ENCODE results near the gene GJB1.

Gene GJB1

DNA sequence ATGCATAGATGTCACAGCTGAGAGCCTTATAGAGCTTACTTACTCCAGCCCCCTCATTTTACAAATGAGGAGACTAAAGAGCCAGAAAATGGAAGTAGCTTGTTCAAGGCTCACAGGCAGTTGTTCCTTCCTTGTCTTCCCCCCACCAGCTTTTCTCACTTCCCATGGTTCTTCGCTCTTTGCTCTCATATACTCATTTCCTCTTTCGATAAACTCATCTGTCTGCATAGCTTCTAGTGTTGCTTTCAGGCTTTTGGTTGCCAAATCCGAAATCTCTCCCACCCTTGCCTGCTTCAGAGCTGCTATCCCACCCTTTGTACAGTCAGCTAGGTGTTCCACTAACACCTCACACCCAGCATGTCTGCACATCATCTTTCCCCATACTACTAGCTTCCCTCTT, 25.0 kb upstream of the GJB1 start:
- Mint-ChIP-seq H3K27ac (peak overlapping the region; percentile 83), H3K4me1 (peaks cover 19% of the 10 kb centered on the region), H3K9me3 (no peaks in the 10 kb centered on the region), H3K36me3 (peaks cover 6% of the 10 kb centered on the region), H3K4me3 (peak overlapping the region; percentile 89), H3K27me3 (no peaks in the 10 kb centered on the region)
- peak; percentile 90 for ATAC-seq

DNA sequence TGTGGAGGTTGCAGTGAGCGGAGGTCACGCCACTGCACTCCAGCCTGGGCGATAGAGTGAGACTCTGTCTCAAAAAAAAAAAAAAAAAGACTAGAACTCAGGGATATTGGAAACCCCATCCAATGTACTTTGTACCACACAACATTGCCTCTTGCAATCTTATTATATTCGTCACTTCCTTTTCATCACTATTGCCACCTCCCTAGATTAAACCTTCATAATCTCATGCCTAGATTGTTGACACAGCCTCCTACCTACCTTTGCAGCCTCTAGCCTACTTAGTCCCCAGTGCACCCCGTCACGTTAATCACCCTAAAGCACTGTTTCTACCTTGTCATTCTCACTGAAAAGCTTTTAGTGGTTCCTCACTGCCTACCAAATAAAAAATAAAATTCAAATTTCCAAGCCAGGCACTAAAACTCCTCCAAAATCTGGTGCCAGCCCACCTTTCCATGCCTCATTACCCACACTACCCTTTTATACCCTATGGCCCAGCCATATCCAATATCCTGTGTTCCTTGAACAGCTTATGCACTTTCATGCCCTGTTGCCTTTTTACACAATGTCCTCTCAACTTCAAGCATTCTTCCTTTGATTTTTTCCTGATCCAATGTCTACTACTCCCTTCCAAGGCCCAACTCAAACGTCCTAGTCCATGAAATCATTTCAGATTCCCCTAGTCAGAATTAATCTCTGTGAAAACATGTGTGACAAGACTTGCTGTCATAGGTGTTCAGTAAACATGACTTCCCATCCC, 23.6 kb upstream of the GJB1 start:
- ATAC-seq, result no peak
- H3K36me3 Mint-ChIP-seq, result peaks cover 6% of the 10 kb centered on the region
- peak overlapping the region; percentile 83 for H3K27ac Mint-ChIP-seq
- H3K4me3 Mint-ChIP-seq, result peak overlapping the region; percentile 47
- H3K27me3 Mint-ChIP-seq, result no peaks in the 10 kb centered on the region
- H3K9me3 Mint-ChIP-seq, result no peaks in the 10 kb centered on the region
- H3K4me1 Mint-ChIP-seq, result peaks cover 19% of the 10 kb centered on the region

DNA sequence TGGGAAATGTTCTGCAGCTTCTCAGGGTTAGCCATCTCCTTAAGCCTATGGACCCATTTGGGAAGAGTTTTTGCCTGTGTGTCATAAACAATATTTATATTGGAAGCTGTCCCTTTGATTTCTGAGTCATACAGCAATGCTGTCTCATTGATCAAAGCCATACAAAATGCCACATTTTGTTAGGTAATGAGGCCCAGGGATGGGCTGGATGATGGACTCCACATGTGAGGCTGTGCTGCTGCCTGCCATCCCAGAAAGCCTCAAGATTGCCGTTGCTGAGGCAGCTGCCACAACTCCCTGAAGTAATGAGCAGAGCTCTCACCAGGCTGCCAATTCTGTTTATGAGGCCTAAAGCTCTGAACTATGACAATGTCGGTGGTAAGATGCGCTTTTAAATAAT, 12.2 kb upstream of the GJB1 start:
- peaks cover 13% of the 10 kb centered on the region for H3K27me3 Mint-ChIP-seq
- H3K36me3 Mint-ChIP-seq, result no peaks in the 10 kb centered on the region
- H3K4me1 Mint-ChIP-seq, result no peaks in the 10 kb centered on the region
- H3K9me3 Mint-ChIP-seq, result no peaks in the 10 kb centered on the region
- H3K27ac Mint-ChIP-seq, result no peak overlapping the region
- ATAC-seq, result no peak
- H3K4me3 Mint-ChIP-seq, result no peak overlapping the region

DNA sequence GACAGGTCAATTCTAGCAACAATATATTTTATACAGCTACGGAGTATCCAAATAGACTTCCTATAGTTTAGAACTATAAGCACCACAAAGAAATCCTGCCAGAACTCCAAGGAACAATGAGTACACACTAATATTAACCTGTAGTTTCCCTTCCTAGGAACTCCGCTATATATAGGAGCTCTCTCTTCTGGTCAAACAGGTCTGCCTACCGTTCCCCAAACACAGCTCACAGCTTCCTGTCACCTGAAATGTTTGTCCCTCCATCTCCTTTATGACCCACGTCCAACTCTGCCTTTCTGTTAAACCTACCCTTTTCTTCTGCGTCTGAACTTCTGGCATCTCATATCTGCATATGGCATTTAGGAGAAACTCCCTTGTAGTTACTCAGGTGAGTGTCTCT, 10.5 kb upstream of the GJB1 start:
- Mint-ChIP-seq H3K36me3 (no peaks in the 10 kb centered on the region), H3K4me3 (no peak overlapping the region), H3K4me1 (peaks cover 6% of the 10 kb centered on the region), H3K27me3 (peaks cover 13% of the 10 kb centered on the region), H3K9me3 (no peaks in the 10 kb centered on the region), H3K27ac (no peak overlapping the region)
- ATAC-seq, result no peak

DNA sequence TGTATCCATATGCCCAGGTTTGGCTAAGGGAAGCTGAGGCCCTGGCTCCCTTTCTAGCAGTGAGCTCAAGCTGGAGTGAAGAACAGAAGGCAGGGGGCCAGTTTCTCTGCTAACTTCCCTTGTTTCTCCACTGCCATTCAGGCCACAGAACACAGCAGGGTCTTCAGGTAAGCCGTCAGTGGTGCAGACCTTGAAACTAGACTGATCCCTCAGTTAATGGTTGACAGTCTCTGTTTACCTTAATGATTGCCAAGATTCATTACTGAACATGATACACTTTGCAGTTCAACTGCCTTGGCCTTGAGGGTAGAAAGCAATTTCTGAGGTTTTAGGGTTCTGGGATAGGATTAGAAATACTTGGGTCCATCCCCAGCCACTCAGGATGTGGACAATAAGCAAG, 8.9 kb upstream of the GJB1 start:
- no peaks in the 10 kb centered on the region for H3K9me3 Mint-ChIP-seq
- no peaks in the 10 kb centered on the region for H3K36me3 Mint-ChIP-seq
- no peak overlapping the region for H3K4me3 Mint-ChIP-seq
- peaks cover 6% of the 10 kb centered on the region for H3K4me1 Mint-ChIP-seq
- no peak for ATAC-seq
- no peak overlapping the region for H3K27ac Mint-ChIP-seq
- peaks cover 13% of the 10 kb centered on the region for H3K27me3 Mint-ChIP-seq

DNA sequence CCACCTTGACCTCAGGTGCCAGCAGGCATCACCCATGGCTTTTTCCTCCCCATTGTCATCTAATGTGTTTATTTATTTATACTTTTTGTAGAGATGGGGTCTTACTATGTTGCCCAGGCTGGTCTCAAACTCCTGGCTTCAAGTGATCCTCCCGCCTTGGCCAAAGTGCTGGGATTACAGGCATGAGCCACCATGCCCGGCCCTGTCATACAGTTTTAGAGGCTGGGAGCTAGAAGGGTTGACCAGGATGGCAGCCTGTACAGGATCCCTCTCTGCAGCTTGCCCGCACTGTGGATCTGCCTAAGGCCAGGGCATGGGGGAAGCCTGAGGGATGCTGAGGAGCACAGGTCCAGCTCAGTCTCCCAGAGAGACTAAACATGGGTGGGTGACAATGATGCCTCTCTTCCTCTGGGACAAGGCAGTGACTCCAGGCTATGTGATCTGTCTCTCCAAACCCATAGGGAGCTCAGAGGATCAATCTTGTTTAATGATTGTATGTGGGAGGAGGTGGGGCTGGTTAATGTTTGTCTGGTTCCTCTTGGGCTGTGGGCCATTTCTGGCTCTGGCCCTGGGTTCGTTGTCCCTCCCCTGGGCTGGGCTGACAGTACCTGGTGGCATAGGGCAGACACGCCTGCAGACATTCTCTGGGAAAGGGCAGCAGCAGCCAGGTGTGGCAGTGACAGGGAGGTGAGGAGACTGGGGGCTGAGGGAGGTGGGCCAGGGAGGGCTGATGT, 8.3 kb upstream of the GJB1 start:
- peaks cover 13% of the 10 kb centered on the region for H3K27me3 Mint-ChIP-seq
- no peaks in the 10 kb centered on the region for H3K36me3 Mint-ChIP-seq
- H3K9me3 Mint-ChIP-seq, result no peaks in the 10 kb centered on the region
- no peak overlapping the region for H3K4me3 Mint-ChIP-seq
- H3K27ac Mint-ChIP-seq, result no peak overlapping the region
- peaks cover 6% of the 10 kb centered on the region for H3K4me1 Mint-ChIP-seq
- ATAC-seq, result no peak

DNA sequence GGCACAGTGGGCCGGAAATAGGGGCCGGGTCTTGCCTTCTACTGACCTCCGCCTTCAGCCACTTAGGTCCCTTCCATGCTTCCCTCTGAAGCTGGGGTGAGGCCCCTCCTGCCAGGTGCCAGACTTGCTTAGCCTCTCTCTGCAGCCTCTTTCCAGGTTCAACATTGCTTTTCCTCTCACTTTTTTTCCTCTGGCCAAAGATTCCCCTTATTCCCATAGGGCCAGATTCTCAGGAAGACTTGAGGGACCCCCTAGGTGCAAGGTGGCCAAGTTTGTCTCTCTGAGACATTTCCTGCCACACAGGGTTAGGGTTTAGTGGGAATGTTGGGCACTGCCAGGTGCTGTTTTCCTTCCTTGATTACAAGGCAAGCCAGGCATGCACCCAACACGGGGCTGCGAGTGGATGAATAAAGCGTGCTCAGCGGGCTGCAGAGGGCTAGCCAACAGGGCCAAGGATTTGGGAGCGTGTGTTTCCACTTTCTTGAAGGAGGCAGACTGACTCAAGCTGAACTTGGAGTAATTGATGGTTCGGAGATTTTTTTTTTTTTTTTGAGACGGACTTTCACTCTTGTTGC, 7.6 kb upstream of the GJB1 start:
- H3K4me1 Mint-ChIP-seq, result peaks cover 6% of the 10 kb centered on the region
- no peak overlapping the region for H3K4me3 Mint-ChIP-seq
- no peak for ATAC-seq
- peaks cover 13% of the 10 kb centered on the region for H3K27me3 Mint-ChIP-seq
- H3K27ac Mint-ChIP-seq, result no peak overlapping the region
- no peaks in the 10 kb centered on the region for H3K36me3 Mint-ChIP-seq
- no peaks in the 10 kb centered on the region for H3K9me3 Mint-ChIP-seq

DNA sequence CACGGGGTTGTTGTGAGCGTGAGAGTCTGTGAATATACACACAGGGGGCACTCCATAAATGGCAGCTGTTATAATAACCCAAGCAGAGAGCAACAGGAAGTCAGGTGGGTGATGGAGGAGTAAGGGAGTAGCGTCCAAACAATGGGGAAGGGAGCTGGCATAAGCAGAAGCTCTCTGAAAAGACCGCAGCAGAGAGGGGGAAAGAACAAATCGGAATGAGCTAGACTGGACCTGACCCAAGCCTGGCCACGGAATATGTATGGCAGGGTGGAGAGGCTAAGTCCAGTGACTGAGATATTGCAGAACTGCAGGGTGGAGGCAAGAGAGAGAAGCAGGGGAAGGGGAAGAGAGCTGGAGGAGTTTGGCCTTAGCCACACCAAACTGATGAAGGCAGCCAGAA, 6.5 kb upstream of the GJB1 start:
- Mint-ChIP-seq H3K4me1 (peaks cover 6% of the 10 kb centered on the region), H3K36me3 (no peaks in the 10 kb centered on the region), H3K9me3 (no peaks in the 10 kb centered on the region), H3K27ac (no peak overlapping the region), H3K27me3 (peaks cover 13% of the 10 kb centered on the region), H3K4me3 (no peak overlapping the region)
- no peak for ATAC-seq

DNA sequence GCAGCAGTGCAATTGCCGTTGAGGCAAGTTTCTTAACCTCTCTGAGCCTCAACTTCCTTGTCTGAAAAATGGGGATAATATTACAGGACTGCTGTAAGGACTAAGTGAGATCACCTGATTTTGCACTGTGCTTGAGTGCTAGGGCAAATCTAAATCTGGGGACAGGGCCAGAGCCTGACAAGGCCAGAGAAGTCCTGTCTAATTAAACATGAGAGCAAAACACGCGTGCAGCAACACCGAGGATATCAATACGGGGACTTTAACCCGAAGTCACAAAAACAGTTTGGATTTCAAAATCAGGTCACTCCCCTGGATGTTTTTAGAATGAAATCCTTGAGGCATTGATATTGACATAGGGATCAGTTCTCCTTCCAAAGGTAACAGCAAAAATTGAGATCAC, 5.7 kb upstream of the GJB1 start:
- no peaks in the 10 kb centered on the region for H3K9me3 Mint-ChIP-seq
- no peak overlapping the region for H3K27ac Mint-ChIP-seq
- H3K4me1 Mint-ChIP-seq, result peaks cover 6% of the 10 kb centered on the region
- H3K36me3 Mint-ChIP-seq, result no peaks in the 10 kb centered on the region
- H3K4me3 Mint-ChIP-seq, result no peak overlapping the region
- no peak for ATAC-seq
- H3K27me3 Mint-ChIP-seq, result peaks cover 13% of the 10 kb centered on the region

DNA sequence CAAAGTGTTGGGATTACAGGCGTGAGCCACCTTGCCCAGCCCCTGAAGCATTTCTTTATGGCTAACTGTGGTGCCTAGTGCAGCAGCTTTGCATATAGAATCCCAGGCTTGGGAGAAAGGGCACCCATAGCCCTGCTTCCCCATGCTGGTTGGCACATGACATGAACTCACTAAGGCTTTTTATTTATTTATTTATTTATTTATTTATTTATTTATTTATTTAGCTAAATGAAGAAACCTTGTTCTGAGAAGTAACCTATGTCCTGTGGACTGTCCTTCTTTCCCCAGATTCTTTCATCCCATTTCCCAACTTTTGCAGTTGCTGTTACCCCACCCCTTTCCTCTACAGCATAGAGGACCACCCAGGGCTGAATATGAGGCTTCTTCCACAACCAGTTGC, 1.9 kb upstream of the GJB1 start:
- no peaks in the 10 kb centered on the region for H3K9me3 Mint-ChIP-seq
- H3K36me3 Mint-ChIP-seq, result no peaks in the 10 kb centered on the region
- no peak overlapping the region for H3K27ac Mint-ChIP-seq
- H3K4me1 Mint-ChIP-seq, result peaks cover 5% of the 10 kb centered on the region
- ATAC-seq, result no peak
- peaks cover 15% of the 10 kb centered on the region for H3K27me3 Mint-ChIP-seq
- no peak overlapping the region for H3K4me3 Mint-ChIP-seq

DNA sequence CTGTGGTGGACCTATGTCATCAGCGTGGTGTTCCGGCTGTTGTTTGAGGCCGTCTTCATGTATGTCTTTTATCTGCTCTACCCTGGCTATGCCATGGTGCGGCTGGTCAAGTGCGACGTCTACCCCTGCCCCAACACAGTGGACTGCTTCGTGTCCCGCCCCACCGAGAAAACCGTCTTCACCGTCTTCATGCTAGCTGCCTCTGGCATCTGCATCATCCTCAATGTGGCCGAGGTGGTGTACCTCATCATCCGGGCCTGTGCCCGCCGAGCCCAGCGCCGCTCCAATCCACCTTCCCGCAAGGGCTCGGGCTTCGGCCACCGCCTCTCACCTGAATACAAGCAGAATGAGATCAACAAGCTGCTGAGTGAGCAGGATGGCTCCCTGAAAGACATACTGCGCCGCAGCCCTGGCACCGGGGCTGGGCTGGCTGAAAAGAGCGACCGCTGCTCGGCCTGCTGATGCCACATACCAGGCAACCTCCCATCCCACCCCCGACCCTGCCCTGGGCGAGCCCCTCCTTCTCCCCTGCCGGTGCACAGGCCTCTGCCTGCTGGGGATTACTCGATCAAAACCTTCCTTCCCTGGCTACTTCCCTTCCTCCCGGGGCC, 1.2 kb downstream of the GJB1 start:
- Mint-ChIP-seq H3K4me3 (no peak overlapping the region), H3K27ac (no peak overlapping the region), H3K9me3 (no peaks in the 10 kb centered on the region), H3K4me1 (no peaks in the 10 kb centered on the region), H3K27me3 (peaks cover 15% of the 10 kb centered on the region), H3K36me3 (no peaks in the 10 kb centered on the region)
- ATAC-seq, result no peak

DNA sequence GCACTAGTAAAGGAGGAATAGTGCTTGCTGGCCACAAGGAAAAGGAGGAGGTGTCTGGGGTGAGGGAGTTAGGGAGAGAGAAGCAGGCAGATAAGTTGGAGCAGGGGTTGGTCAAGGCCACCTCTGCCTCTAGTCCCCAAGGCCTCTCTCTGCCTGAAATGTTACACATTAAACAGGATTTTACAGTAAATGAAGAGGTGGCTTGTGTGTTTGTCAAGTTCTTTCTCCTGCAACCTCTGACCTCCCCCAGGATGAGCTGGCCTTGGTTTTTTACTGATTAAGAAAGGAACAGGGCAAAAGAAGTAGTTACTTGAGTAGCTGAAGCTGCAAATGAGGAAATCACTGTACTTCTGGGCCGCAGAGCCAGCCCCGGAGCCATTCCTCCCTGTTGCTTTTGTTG, 2.0 kb downstream of the GJB1 start:
- no peaks in the 10 kb centered on the region for H3K36me3 Mint-ChIP-seq
- no peaks in the 10 kb centered on the region for H3K9me3 Mint-ChIP-seq
- peaks cover 15% of the 10 kb centered on the region for H3K27me3 Mint-ChIP-seq
- no peaks in the 10 kb centered on the region for H3K4me1 Mint-ChIP-seq
- no peak overlapping the region for H3K27ac Mint-ChIP-seq
- no peak overlapping the region for H3K4me3 Mint-ChIP-seq
- ATAC-seq, result no peak

DNA sequence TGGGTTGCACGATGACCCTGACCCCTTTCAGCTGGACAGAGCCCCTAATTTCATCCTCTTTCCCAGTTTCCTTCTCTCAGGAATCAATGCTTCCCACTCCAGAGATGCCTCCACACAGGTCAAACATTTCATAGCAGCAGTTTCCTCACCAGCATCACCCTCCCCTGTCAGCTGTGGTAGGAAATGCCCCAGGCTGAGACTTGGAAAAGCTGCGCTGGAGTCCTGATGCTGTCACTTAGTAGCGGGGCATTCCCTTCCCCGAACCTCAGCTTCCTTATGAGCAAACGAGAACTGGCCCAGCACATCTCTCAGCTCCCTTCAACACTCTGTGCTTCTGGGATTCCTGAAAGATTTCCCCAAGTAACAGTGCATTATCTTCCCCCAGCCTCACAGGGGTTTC, 2.7 kb downstream of the GJB1 start:
- H3K4me1 Mint-ChIP-seq, result no peaks in the 10 kb centered on the region
- H3K27ac Mint-ChIP-seq, result no peak overlapping the region
- H3K9me3 Mint-ChIP-seq, result no peaks in the 10 kb centered on the region
- H3K36me3 Mint-ChIP-seq, result no peaks in the 10 kb centered on the region
- ATAC-seq, result no peak
- no peak overlapping the region for H3K4me3 Mint-ChIP-seq
- H3K27me3 Mint-ChIP-seq, result peaks cover 15% of the 10 kb centered on the region

DNA sequence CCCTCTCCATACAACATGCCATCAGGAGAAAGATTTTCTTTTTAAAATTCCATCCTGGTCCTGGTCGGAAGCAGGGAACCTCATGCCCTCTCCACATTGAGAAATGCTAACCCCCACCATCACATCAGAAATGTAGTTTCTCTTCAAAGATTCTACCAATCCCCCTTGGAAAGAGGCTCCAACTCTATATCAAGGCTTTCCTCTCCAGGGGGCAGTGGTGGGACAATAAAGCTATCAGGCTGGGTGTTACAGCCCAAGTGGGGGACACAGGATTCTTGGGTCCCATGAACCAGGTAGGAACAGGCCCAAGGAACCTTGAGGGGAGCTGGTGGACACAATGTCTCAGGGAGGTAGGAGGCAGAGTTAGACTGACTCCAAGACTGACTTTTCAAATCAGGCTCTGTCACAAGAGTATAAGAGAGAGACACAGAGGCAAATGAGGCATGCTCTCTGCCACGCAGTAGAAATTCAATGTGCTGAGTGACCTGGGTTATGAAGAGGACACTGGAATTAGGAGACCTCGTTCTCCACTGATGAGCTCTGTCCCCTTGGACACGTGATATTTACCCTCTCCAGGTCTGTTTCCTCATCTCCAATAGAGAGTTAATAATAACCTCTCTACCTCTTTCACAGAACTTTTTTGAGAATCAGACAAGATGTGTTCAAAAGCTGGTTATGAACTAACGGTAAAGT, 4.5 kb downstream of the GJB1 start:
- Mint-ChIP-seq H3K27me3 (peaks cover 15% of the 10 kb centered on the region), H3K27ac (no peak overlapping the region), H3K36me3 (no peaks in the 10 kb centered on the region), H3K9me3 (no peaks in the 10 kb centered on the region), H3K4me3 (no peak overlapping the region), H3K4me1 (no peaks in the 10 kb centered on the region)
- no peak for ATAC-seq

DNA sequence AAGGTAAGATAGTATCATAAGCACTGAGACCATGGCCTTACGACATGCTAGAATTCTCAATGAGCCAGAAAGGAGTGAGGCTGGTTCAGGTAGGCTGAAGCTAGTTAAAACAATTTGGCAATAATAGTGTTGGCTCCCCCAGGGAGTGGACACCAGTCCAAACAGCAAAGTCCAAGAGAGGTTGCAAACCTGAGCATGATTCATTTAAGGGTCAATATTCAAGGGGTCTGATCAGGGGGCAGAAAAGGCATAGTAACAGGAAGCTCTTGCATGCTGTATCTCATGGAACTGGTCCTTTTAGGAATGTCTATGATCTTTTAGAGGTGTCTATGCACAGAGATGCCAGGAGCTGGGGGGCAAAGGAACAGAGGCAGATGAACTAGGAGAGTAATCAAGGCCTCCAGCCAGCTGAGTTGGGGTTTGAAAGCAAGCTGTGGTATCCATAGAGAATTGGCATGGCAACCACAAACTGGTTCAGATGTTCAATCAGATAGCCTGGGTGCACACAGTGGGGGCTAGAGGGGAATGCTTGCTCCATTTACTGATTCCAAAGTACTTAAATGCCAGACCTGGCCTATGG, 5.1 kb downstream of the GJB1 start:
- H3K4me3 Mint-ChIP-seq, result no peak overlapping the region

More for the DNA sequence above, 5.1 kb downstream of the GJB1 start:
- Mint-ChIP-seq H3K27ac (no peak overlapping the region), H3K36me3 (no peaks in the 10 kb centered on the region), H3K4me1 (no peaks in the 10 kb centered on the region), H3K27me3 (peaks cover 11% of the 10 kb centered on the region), H3K9me3 (no peaks in the 10 kb centered on the region)
- ATAC-seq, result no peak

Measured in stimulated activated memory B cell treated with anti-CD40 and anti-IgM and Interleukin-4, amounts not matched to agents 10 μg/mL and 1 μg/mL and 100 μg/mL, for 72 hours (primary cell).